ENCODE measurements around the gene UQCRQ.

DNA sequence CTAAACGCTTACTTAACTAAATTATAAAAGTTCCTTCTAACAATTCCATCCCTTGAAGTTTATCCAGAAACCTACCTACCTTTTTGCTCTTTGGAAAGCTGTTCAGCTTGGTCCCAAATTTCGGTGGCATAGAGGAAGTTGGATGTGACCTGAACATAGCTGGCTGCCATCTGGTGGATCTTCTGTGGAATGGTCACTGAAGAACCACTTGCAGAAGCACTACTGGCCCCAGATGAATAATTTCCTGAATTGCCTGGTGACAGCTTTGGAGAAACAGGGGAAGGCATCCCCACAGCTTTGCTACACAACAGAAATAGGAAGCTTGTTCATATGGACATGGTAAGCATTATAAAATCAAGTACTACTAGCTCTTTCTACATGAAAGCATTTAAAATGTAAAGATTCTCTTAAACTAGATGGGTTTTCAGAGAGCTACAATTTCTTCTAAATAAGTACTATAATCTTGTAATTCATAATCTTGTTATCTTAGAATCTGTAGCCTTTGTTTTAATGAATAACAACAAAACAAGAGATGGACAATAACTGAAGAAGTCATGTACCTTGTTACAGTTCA lies 16.9 kb downstream of the UQCRQ start:
- TF ChIP-seq, protein P1, sequence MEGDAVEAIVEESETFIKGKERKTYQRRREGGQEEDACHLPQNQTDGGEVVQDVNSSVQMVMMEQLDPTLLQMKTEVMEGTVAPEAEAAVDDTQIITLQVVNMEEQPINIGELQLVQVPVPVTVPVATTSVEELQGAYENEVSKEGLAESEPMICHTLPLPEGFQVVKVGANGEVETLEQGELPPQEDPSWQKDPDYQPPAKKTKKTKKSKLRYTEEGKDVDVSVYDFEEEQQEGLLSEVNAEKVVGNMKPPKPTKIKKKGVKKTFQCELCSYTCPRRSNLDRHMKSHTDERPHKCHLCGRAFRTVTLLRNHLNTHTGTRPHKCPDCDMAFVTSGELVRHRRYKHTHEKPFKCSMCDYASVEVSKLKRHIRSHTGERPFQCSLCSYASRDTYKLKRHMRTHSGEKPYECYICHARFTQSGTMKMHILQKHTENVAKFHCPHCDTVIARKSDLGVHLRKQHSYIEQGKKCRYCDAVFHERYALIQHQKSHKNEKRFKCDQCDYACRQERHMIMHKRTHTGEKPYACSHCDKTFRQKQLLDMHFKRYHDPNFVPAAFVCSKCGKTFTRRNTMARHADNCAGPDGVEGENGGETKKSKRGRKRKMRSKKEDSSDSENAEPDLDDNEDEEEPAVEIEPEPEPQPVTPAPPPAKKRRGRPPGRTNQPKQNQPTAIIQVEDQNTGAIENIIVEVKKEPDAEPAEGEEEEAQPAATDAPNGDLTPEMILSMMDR (IDR thresholded peaks at IDR 0.05), result peak; percentile 56 to 79 (median 60)
- no peak for TF ChIP-seq POLR2A (IDR thresholded peaks at IDR 0.05)

Data from transverse colon (tissue), 3 donors.